ENCODE data around the gene PARL.

GRCh38 chr3:183823963-183824362 lies 60.7 kb downstream of the PARL start:
- TF ChIP-seq POLR2A (IDR thresholded peaks at IDR 0.05): no peak
- TF ChIP-seq CTCF (IDR thresholded peaks at IDR 0.05): no peak
- TF ChIP-seq POLR2AphosphoS5 (IDR thresholded peaks at IDR 0.05): no peak
